ENCODE data around the gene QRFP. TPM values are rescaled to one million over a fixed set of nuclear protein-coding genes. Genes with fewer than 3 reads are reported as not detected.

QRFP gene
- total and polyA plus RNA-seq, 2 of the 8 experiments (the other 6 are each of a cell fraction or from before 2014, with no cell fraction given) = not detected

- Histone ChIP-seq H4K8ac (ENCODE audit: extremely low read depth, insufficient read depth, low read length) (0 out of 2 replicates have a peak overlapping the region, but pooled peaks have one; percentile 14), H3K23ac (ENCODE audit: insufficient read length) (no peak overlapping the region), H3K27me3 (replicated peaks in 1 of 4; ENCODE audit: control insufficient read depth in 3 of 4, extremely low read depth in 1 of 4, insufficient read depth in 3 of 4, low read length in 3 of 4) (no peaks in the 10 kb centered on the region), H4K20me1 (replicated peaks in 1 of 2; ENCODE audit: control insufficient read depth in 1 of 2, insufficient read depth in 2 of 2, low read length in 2 of 2) (peaks cover 0 to 2% of the 10 kb centered on the region in 2 experiments), H3K23me2 (ENCODE audit: low read depth, low read length) (no peaks in the 10 kb centered on the region), H2BK20ac (ENCODE audit: low read length) (no peak overlapping the region), H2BK5ac (ENCODE audit: low read depth, low read length) (no peak overlapping the region), H2BK15ac (ENCODE audit: low read length) (0 out of 2 replicates have a peak overlapping the region, but pooled peaks have one; percentile 61), H3K9me3 (ENCODE audit: insufficient read depth in 2 of 2, low read depth in 1 of 2, low read length in 1 of 2) (no peaks in the 10 kb centered on the region), H3K4me1 (replicated peaks in 1 of 4; ENCODE audit: control insufficient read depth in 3 of 4, insufficient read depth in 4 of 4, low read length in 3 of 4) (no peaks in the 10 kb centered on the region), H3K4ac (replicated peaks; ENCODE audit: insufficient read length, low read depth, low read length) (no peak overlapping the region), H3K14ac (ENCODE audit: insufficient read length) (no peak overlapping the region), H3K36me3 (ENCODE audit: control insufficient read depth in 2 of 4, insufficient read depth in 4 of 4, low read length in 3 of 4) (no peaks in the 10 kb centered on the region), H3K27ac (ENCODE audit: low read depth, low read length) (no peak overlapping the region), H2BK12ac (ENCODE audit: low read depth, low read length) (no peak overlapping the region), H3K79me2 (ENCODE audit: control insufficient read depth in 1 of 2, insufficient read depth in 2 of 2, low read length in 2 of 2) (no peaks in the 10 kb centered on the region), H3K56ac (replicated peaks; ENCODE audit: insufficient read length, low read depth, low read length) (no peak overlapping the region), H3K4me2 (ENCODE audit: insufficient read depth in 1 of 2, low read depth in 2 of 2, low read length in 2 of 2) (no peak overlapping the region), H2AFZ (ENCODE audit: low read length) (no peak overlapping the region), H2AK5ac (ENCODE audit: low read depth, low read length) (no peak overlapping the region), H4K91ac (replicated peaks; ENCODE audit: insufficient read length, low read length) (no peak overlapping the region), H3K4me3 (ENCODE audit: extremely low read depth in 1 of 4, insufficient read depth in 2 of 4, low read depth in 3 of 4, low read length in 4 of 4) (no peak overlapping the region), H2BK120ac (replicated peaks; ENCODE audit: low read depth, low read length) (no peak overlapping the region), H4K5ac (ENCODE audit: insufficient read length, low read depth, low read length) (no peak overlapping the region), H3K79me1 (ENCODE audit: low read depth, low read length) (no peaks in the 10 kb centered on the region), H3K18ac (ENCODE audit: extremely low read depth, low read length) (no peak overlapping the region), H3K9ac (replicated peaks in 1 of 4; ENCODE audit: extremely low read depth in 1 of 4, low read depth in 3 of 4, low read length in 3 of 4) (no peak overlapping the region)
- CTCF ChIA-PET (ENCODE audit: partially characterized antibody) = interaction anchor here (1.0 to 1.4 kb wide), 7 partner anchors 9 to 562 kb away, joined by 3 to 5 read pairs (median 3); partner anchors contain the start of gene QRFP
- TF ChIP-seq KDM1A (IDR thresholded peaks at IDR 0.05; ENCODE audit: borderline replicate concordance, low read length) (peak; percentile 79; the same call in 1 of the 2 replicates), POLR2A (IDR thresholded peaks at IDR 0.05; ENCODE audit: control extremely low read depth in 1 of 2, low read depth in 2 of 2, low read length in 2 of 2) (no peak)
- POLR2A ChIA-PET (ENCODE audit: partially characterized antibody) = no interaction called here
- DNase-seq (ENCODE audit: low read depth in 1 of 2, low spot score in 2 of 2) = no peak
- no peak for FAIRE-seq
- WGBS, 2 experiments (ENCODE audit: extremely low coverage in 1 of 2, insufficient coverage in 1 of 2, insufficient read length in 1 of 2, insufficient replicate concordance in 2 of 2, low coverage in 1 of 2, low lambda C conversion rate in 2 of 2, missing lambda C conversion rate in 1 of 2) = 89% methylated on average over 24 of the region's 24 CpGs; no CpG with 5 or more reads in 1 of the 2 experiments
Observed at GRCh38 chr9:130905125-130905901, 8.7 kb upstream of the QRFP start.

Data from H1 (cell line).